Retinal pigment epithelial cell (primary cell): ENCODE data around the gene TRMT1.

Experiments used
- DNase-seq: peaks from one replicate; pipeline ENCODE4 v3.0.0-alpha.2; 2010; ENCODE audit warnings: low read depth
- H3K4me3 ChIP-seq: 2 replicates; pipeline ENCODE4 v1.5.1; 2011; ENCODE audit warnings: mild to moderate bottlenecking, low read length, control low read depth, moderate library complexity
- TF ChIP-seq, protein P1 (sequence below): conservative IDR thresholded peaks from 2 replicates; pipeline ENCODE4 v1.5.1; 2011; ENCODE audit warnings: low read depth, low read length, control low read depth, inconsistent platforms

The TRMT1 gene

DNA sequence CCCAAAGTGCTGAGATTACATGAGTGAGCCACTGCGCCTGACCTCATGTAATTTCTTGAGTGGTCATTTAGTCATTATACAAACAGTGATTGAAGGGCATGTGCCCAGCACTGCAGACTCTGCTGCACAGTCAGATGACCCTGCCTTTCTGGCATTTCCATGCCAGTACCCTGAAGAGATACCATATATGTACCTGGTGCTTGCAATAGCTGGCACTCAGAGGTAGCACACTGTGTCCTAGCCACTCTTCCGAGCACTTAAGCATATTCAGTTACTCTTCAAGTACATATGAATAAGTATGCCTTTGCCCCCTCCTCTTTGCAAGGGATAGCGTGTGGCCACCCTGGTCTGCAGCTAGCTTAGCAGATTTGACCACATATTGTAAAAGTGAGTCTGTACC is 18.1 kb upstream of the TRMT1 start:
- TF ChIP-seq, protein P1, sequence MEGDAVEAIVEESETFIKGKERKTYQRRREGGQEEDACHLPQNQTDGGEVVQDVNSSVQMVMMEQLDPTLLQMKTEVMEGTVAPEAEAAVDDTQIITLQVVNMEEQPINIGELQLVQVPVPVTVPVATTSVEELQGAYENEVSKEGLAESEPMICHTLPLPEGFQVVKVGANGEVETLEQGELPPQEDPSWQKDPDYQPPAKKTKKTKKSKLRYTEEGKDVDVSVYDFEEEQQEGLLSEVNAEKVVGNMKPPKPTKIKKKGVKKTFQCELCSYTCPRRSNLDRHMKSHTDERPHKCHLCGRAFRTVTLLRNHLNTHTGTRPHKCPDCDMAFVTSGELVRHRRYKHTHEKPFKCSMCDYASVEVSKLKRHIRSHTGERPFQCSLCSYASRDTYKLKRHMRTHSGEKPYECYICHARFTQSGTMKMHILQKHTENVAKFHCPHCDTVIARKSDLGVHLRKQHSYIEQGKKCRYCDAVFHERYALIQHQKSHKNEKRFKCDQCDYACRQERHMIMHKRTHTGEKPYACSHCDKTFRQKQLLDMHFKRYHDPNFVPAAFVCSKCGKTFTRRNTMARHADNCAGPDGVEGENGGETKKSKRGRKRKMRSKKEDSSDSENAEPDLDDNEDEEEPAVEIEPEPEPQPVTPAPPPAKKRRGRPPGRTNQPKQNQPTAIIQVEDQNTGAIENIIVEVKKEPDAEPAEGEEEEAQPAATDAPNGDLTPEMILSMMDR = no peak
- no peak overlapping the region for H3K4me3 ChIP-seq
- DNase-seq = no peak

DNA sequence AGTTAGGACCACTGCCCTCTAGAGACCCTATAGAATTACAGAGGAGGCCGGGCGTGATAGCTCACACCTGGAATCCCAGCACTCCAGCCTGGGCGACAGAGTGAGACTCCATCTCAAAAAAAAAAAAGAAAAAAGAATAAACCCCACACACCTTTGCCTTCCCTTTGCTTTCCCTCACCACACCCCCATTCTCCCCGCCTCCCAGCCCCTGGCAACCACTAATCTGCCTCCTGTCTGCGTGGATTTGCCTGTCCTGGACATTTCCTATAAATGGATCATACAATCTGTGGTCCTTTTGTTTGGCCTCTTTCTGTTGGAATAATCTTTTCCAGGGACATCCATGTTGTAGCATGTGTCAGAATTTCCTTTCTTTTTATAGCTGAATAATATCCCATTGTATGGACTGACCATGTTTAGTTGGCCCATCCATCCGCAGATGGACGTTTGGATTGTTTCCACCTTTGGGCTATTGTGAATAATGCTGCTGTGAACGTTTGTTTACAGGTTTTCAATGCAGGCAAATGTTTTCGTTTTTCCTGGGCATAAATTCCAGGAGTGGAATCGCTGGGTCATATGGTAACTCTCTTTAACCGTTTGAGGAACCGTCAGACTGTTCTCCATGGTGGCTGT is 16.8 kb upstream of the TRMT1 start:
- no peak for DNase-seq
- TF ChIP-seq, protein P1 = no peak
- no peak overlapping the region for H3K4me3 ChIP-seq

GRCh38 chr19:13132471-13133180 is 16.1 kb upstream of the TRMT1 start:
- TF ChIP-seq, protein P1 = no peak
- no peak for DNase-seq
- H3K4me3 ChIP-seq = no peak overlapping the region

- DNase-seq = no peak
- no peak overlapping the region for H3K4me3 ChIP-seq
- TF ChIP-seq, protein P1 = no peak
Measured at GRCh38 chr19:13130886-13131490, 14.4 kb upstream of the TRMT1 start.

DNA sequence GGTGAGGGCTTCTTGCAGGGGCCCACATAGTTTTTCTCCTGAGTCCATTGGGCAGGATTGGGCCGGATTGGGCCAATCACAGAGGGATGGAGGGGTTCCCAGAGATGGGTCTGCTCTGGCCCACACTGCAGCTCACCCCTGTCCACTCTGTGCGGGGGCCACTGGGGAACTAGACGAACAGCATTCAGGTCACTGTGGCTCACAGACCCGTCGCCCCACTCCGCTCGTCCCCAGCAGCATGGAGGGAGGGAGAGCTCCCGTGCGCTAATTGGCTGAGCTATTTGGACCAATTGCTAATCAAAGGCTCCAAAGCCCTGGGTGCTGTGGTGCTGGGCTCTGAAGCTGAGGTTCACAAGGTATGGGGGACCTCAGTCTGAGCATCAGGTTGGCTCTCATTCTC is 12.8 kb upstream of the TRMT1 start:
- no peak for DNase-seq
- no peak overlapping the region for H3K4me3 ChIP-seq
- TF ChIP-seq, protein P1 = no peak

- H3K4me3 ChIP-seq = no peak overlapping the region
Measured at GRCh38 chr19:13128583-13128982, 12.0 kb upstream of the TRMT1 start.

More at GRCh38 chr19:13128583-13128982, 12.0 kb upstream of the TRMT1 start:
- DNase-seq = no peak
- TF ChIP-seq, protein P1 = no peak
